Measurements from ENCODE around the gene CDK4. TPM values are rescaled to one million over a fixed set of nuclear protein-coding genes. Genes with fewer than 3 reads are reported as not detected.

CDK4 gene
- total RNA-seq, 1 experiment from 2014 or later, result 330 TPM

DNA sequence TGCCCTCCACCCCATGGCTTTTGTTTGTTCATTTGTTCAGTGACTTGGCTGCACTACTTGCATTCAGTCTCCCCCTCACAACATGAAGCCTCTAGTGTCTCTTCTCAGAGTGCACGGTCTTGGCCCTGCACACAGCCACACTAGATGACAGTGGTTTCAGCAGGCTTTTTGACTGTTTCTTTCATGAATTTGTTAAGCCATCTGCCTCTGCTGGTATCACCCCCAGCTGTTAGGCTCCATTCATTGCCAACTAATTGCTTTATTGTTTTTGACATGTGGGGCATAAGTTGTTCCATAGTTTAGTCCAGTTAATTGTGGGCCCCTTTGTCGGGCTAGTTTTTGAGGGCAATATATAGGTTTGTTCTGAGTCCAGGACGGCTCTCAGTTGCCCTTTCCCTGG, 39.4 kb downstream of the CDK4 start:
- no peak for DNase-seq (ENCODE audit: low read depth)

- no peak for DNase-seq (ENCODE audit: low read depth)
These were observed 43.8 kb downstream of the CDK4 start for GRCh38 chr12:57708296-57708695.

DNA sequence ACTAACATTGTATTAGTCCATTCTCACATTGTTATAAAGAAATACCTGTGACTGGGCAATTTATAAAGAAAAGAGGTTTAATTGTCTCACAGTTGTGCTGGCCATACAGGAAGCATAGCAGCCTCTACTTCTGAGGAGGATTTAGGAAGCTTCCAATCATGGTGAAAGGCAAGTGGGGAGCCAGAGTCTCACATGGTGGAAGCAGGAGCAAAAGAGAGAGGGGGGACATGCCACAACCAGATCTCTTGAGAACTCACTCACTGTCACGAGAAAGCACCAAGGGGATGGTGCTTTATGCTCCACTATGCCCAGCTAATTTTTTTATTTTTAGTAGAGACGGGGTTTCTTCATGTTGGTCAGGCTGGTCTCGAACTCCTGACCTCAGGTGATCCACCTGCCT, 44.9 kb downstream of the CDK4 start:
- no peak for DNase-seq (ENCODE audit: low read depth)

DNA sequence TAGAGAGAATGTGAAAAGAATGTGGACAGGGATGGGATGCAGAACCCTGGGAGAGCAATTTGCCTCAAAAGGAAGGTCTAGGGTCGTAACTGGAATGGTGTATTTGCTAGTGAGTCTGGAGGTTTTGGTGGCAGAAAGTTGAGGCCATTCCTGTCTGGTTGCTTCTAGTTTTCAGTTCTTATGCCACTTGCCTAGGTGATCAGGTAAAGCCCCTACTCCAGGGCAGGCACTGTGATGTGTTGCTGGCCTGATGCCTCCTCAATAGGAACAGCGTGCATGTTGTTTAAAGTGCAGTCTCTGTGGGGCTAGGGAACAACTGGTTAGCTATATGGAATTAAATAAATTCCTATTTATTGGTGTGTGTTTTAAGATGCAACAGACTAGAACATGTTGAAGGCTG, 51.8 kb downstream of the CDK4 start:
- DNase-seq (ENCODE audit: low read depth), result no peak

DNA sequence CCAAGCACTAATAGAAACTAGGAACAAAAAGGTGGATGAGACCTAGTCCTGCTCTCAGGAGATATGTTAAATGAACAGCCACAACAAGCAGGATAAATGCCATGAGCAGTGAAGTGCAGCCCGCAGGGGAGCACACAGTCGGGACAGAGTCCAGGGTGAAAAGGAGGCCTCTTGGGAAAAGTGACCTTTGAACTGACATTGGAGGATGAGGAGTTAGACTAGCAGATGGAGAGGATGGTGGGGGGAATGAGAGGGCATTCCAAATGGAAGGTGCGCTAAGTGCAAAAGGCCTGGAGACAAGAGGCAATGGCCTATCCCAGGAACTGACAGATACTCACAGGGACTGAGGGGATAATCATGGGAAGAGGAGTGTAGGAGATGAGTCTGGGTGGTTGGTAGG, 53.7 kb downstream of the CDK4 start:
- DNase-seq (ENCODE audit: low read depth), result no peak

Other genes starting within 250 kb of the CDK4 start
- gene DDIT3, start 231.8 kb downstream of the CDK4 start, total RNA-seq (2014; rRNA removed), result 15.3 and 15.7 TPM in 2 replicates
- 4.2 and 7.5 TPM in 2 replicates for gene MBD6, start 229.5 kb downstream of the CDK4 start, total RNA-seq (2014; rRNA removed)
- gene DCTN2, start 205.1 kb downstream of the CDK4 start, total RNA-seq (2014; rRNA removed), result 177 and 202 TPM in 2 replicates
- gene KIF5A, start 202.3 kb downstream of the CDK4 start, total RNA-seq (2014; rRNA removed), result 0.06 TPM in 1 of 2 replicates, not detected in the other
- gene PIP4K2C, start 161.1 kb downstream of the CDK4 start, total RNA-seq (2014; rRNA removed), result 19.1 and 23.3 TPM in 2 replicates
- gene DTX3, start 147.5 kb downstream of the CDK4 start, total RNA-seq (2014; rRNA removed), result 19.3 and 22.0 TPM in 2 replicates
- gene ARHGEF25, start 140.9 kb downstream of the CDK4 start, total RNA-seq (2014; rRNA removed), result 13.8 and 14.6 TPM in 2 replicates
- 2.8 and 4.9 TPM in 2 replicates for gene B4GALNT1, start 119.1 kb downstream of the CDK4 start, total RNA-seq (2014; rRNA removed)
- 184 and 214 TPM in 2 replicates for gene OS9, start 58.2 kb downstream of the CDK4 start, total RNA-seq (2014; rRNA removed)
- gene AGAP2, start 13.6 kb downstream of the CDK4 start, total RNA-seq (2014; rRNA removed), result 0.26 and 0.29 TPM in 2 replicates
- gene TSPAN31, start 7.3 kb downstream of the CDK4 start, total RNA-seq (2014; rRNA removed), result 67.3 and 87.6 TPM in 2 replicates
- gene MARCHF9, start 2.8 kb upstream of the CDK4 start, total RNA-seq (2014; rRNA removed), result 4.4 and 6.3 TPM in 2 replicates
- gene CYP27B1, start 14.8 kb upstream of the CDK4 start, total RNA-seq (2014; rRNA removed), result 0.90 and 0.98 TPM in 2 replicates
- gene METTL1, start 19.8 kb upstream of the CDK4 start, total RNA-seq (2014; rRNA removed), result 13.5 and 15.1 TPM in 2 replicates
- gene EEF1AKMT3, start 20.3 kb upstream of the CDK4 start, total RNA-seq (2014; rRNA removed), result 3.0 and 3.5 TPM in 2 replicates
- 26.5 and 31.3 TPM in 2 replicates for gene TSFM, start 30.5 kb upstream of the CDK4 start, total RNA-seq (2014; rRNA removed)
- 0.57 and 0.58 TPM in 2 replicates for gene AVIL, start 66.4 kb upstream of the CDK4 start, total RNA-seq (2014; rRNA removed)
- gene CTDSP2, start 94.4 kb upstream of the CDK4 start, total RNA-seq (2014; rRNA removed), result 24.3 and 31.9 TPM in 2 replicates
- gene ATP23, start 189.3 kb upstream of the CDK4 start, total RNA-seq (2014; rRNA removed), result 6.8 and 13.9 TPM in 2 replicates

Data from LHCN-M2 (cell line).